ENCODE measurements around the gene MSRB1. TPM values are rescaled to one million over a fixed set of nuclear protein-coding genes. Genes with fewer than 3 reads are reported as not detected.

MSRB1 gene
- total and polyA plus RNA-seq, 2 of the 8 experiments (the other 6 are each of a cell fraction or from before 2014, with no cell fraction given) = 28.2 to 51.4 TPM

DNA sequence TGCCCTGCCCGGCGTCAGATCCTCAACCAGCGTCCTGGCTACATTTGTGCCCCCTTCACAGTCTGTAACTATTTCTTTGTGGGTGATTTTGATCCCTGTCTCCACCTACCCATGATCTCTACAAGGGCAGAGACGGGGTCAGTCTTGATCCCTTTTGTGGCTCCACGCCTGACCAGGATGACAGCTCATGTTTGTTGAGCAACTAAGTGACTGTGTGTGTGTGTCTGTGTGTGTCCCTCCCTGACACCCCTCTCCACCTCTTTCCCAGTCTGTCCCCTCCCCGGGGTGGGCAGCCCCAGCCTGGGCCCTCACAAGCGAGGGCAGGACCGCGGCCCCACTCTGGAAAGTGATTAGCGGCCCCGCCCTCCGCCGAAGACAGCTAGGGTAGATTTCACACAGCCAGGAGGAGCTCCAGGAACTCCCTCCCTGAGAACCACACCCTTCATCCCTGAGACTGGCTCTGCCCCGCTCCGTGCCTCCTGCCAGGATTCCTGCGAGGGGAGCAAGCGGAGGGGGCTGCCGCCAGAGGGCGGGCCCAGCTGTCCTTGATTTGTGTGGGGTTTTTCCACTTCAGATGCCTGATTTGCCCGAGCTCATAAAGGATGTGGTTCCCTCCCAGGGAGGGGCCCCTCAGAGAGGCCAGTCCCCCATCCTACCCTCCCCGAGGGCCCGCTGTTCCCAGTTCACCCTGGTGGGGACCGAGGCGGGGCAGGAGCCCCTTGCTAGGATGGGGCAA lies 19.5 kb downstream of the MSRB1 start (continued):
- no peak for TF ChIP-seq SIRT6 (IDR thresholded peaks at IDR 0.05; ENCODE audit: low read length)
- no peak for TF ChIP-seq SP1 (IDR thresholded peaks at IDR 0.05; ENCODE audit: low read depth, low read length)
- no peak for TF ChIP-seq CHD2 (IDR thresholded peaks at IDR 0.05; ENCODE audit: low read length)
- no peak for TF ChIP-seq GTF2F1 (IDR thresholded peaks at IDR 0.05; ENCODE audit: borderline replicate concordance, low read depth, low read length)
- no peak for TF ChIP-seq ASH2L (IDR thresholded peaks at IDR 0.05; ENCODE audit: low read length)
- no peak for TF ChIP-seq SIX5 (IDR thresholded peaks at IDR 0.05; ENCODE audit: low read depth, low read length)
- TF ChIP-seq SRF (IDR thresholded peaks at IDR 0.05; ENCODE audit: low read depth, low read length) = no peak
- TF ChIP-seq BACH1 (IDR thresholded peaks at IDR 0.05; ENCODE audit: low read length) = 0 out of 2 replicates have a peak, but pooled peaks have one; percentile 13
- TF ChIP-seq EP300 (IDR thresholded peaks at IDR 0.05; ENCODE audit: borderline replicate concordance in 1 of 2, low read depth in 2 of 2, low read length in 2 of 2) = no peak
- no peak for TF ChIP-seq HDAC6 (IDR thresholded peaks at IDR 0.05; ENCODE audit: low read depth, low read length)
- no peak for TF ChIP-seq NRF1 (IDR thresholded peaks at IDR 0.05; ENCODE audit: low read depth, low read length)
- TF ChIP-seq EZH2 (IDR thresholded peaks at IDR 0.05; ENCODE audit: low read depth, low read length, severe bottlenecking) = no peak
- TF ChIP-seq GABPA (IDR thresholded peaks at IDR 0.05; ENCODE audit: borderline replicate concordance, insufficient read depth, low read length) = peak; percentile 56; the same call in 1 of the 2 replicates
- TF ChIP-seq, protein P1, sequence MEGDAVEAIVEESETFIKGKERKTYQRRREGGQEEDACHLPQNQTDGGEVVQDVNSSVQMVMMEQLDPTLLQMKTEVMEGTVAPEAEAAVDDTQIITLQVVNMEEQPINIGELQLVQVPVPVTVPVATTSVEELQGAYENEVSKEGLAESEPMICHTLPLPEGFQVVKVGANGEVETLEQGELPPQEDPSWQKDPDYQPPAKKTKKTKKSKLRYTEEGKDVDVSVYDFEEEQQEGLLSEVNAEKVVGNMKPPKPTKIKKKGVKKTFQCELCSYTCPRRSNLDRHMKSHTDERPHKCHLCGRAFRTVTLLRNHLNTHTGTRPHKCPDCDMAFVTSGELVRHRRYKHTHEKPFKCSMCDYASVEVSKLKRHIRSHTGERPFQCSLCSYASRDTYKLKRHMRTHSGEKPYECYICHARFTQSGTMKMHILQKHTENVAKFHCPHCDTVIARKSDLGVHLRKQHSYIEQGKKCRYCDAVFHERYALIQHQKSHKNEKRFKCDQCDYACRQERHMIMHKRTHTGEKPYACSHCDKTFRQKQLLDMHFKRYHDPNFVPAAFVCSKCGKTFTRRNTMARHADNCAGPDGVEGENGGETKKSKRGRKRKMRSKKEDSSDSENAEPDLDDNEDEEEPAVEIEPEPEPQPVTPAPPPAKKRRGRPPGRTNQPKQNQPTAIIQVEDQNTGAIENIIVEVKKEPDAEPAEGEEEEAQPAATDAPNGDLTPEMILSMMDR (IDR thresholded peaks at IDR 0.05; ENCODE audit: control extremely low read depth in 1 of 3, insufficient read depth in 1 of 3, low read depth in 1 of 3, low read length in 3 of 3) = peak; percentile 56 to 66 (median 59)
- TF ChIP-seq YY1 (IDR thresholded peaks at IDR 0.05; ENCODE audit: low read depth, low read length) = 0 out of 2 replicates have a peak, but pooled peaks have one; percentile 41
- no peak for TF ChIP-seq CHD1 (IDR thresholded peaks at IDR 0.05; ENCODE audit: low read depth, low read length)
- TF ChIP-seq KDM4A (IDR thresholded peaks at IDR 0.05; ENCODE audit: low read depth, low read length, severe bottlenecking) = no peak
- TF ChIP-seq POLR2A (IDR thresholded peaks at IDR 0.05; ENCODE audit: control extremely low read depth in 1 of 2, low read depth in 2 of 2, low read length in 2 of 2) = no peak
- TF ChIP-seq, protein P2, sequence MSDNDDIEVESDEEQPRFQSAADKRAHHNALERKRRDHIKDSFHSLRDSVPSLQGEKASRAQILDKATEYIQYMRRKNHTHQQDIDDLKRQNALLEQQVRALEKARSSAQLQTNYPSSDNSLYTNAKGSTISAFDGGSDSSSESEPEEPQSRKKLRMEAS (IDR thresholded peaks at IDR 0.05) = 0 out of 2 replicates have a peak, but pooled peaks have one; percentile 27
- no peak for TF ChIP-seq CEBPB (IDR thresholded peaks at IDR 0.05; ENCODE audit: low read depth, low read length)
- no peak for TF ChIP-seq KDM1A (IDR thresholded peaks at IDR 0.05; ENCODE audit: borderline replicate concordance, low read length)
- TF ChIP-seq SP2 (IDR thresholded peaks at IDR 0.05; ENCODE audit: low read length) = no peak

Data from H1 (cell line).